PC-9 (cell line): Measurements from ENCODE around the gene LYRM7. TPM values are rescaled to one million over a fixed set of nuclear protein-coding genes. Genes with fewer than 3 reads are reported as not detected.

Experiments
- BruUV-seq: library from RNA; stranded (reverse); fragments of 400-500 nt; replicated peaks from 2 replicates; lab custom pipeline; 2021; lab: Mats Ljungman, UMichigan
- CTCF ChIA-PET: fragments of 300-600 bp; sonication (Branson Sonifier 250); formaldehyde crosslinking; loops from one replicate; lab custom pipeline; 2022; ENCODE audit warnings: antibody characterized with exemption; lab: Charles Lee
- POLR2A ChIA-PET: fragments of 300-600 bp; sonication (Branson Sonifier 250); formaldehyde crosslinking; loops from one replicate; lab custom pipeline; 2022; ENCODE audit warnings: antibody characterized with exemption; ENCODE audit not compliant: unreplicated experiment; lab: Charles Lee
- DNase-seq, 2 experiments: peaks; one replicate each; pipeline versions ENCODE4 v3.0.0 to v3.0.0-alpha.2; 2015 to 2022; ENCODE audit warnings: mixed read lengths in 1 of 2
- H2AFZ ChIP-seq: fragments of 200-600 bp; sonication (generic); 2 replicates; pipeline ENCODE4 v1.8.1; 2017; ENCODE audit warnings: antibody characterized with exemption
- H3F3A ChIP-seq: fragments of 200-600 bp; sonication (generic); 2 replicates; pipeline ENCODE4 v1.8.1; 2017; ENCODE audit warnings: antibody characterized with exemption, mild to moderate bottlenecking, low read depth; ENCODE audit not compliant: insufficient read depth
- H3K27ac ChIP-seq: fragments of 200-600 bp; sonication (generic); 2 replicates; pipeline ENCODE4 v1.6.1; 2016; ENCODE audit warnings: mixed run types
- H3K27me3 ChIP-seq: fragments of 200-600 bp; sonication (generic); 2 replicates; pipeline ENCODE4 v1.6.1; 2016; ENCODE audit warnings: low read depth, mixed run types; ENCODE audit not compliant: insufficient read depth
- H3K36me3 ChIP-seq: fragments of 200-600 bp; sonication (generic); 2 replicates; pipeline ENCODE4 v1.6.1; 2016; ENCODE audit warnings: low read depth, mixed run types
- H3K4me1 ChIP-seq: fragments of 200-600 bp; sonication (generic); replicated peaks from 2 replicates; pipeline ENCODE4 v1.6.1; 2016; ENCODE audit warnings: mixed run types; ENCODE audit not compliant: insufficient read depth
- H3K4me2 ChIP-seq: fragments of 200-600 bp; sonication (generic); 2 replicates; pipeline ENCODE4 v1.6.1; 2017; ENCODE audit warnings: mixed run types
- H3K4me3 ChIP-seq: fragments of 200-600 bp; sonication (generic); 2 replicates; pipeline ENCODE4 v1.6.1; 2016; ENCODE audit warnings: mixed run types
- H3K79me2 ChIP-seq: fragments of 200-600 bp; sonication (generic); 2 replicates; pipeline ENCODE4 v1.6.1; 2017; ENCODE audit warnings: low read depth, mixed run types
- H3K9me2 ChIP-seq: fragments of 200-600 bp; sonication (generic); 2 replicates; pipeline ENCODE4 v1.8.1; 2017; ENCODE audit warnings: mild to moderate bottlenecking; ENCODE audit not compliant: insufficient read depth
- H3K9me3 ChIP-seq: fragments of 200-600 bp; sonication (generic); 2 replicates; pipeline ENCODE4 v1.8.1; 2016; ENCODE audit warnings: low read depth; ENCODE audit not compliant: insufficient read depth
- H4K20me1 ChIP-seq: fragments of 200-600 bp; sonication (generic); 2 replicates; pipeline ENCODE4 v1.8.1; 2017; ENCODE audit not compliant: insufficient read depth
- EZH2 ChIP-seq: fragments of 200-600 bp; sonication (generic); IDR thresholded peaks from 2 replicates; pipeline ENCODE4 v1.8.0; 2017; ENCODE audit warnings: antibody characterized with exemption, low read depth
- intact Hi-C: fragments of 100-400 bp; cut with micrococcal nuclease; formaldehyde crosslinking; loops from one replicate; pipeline ENCODE4 v1.10.0; 2022; ENCODE audit not compliant: unreplicated experiment
- total RNA-seq: library from RNA; stranded (reverse); gene quantifications from 2 replicates; pipeline ENCODE4 v1.2.3, GENCODE V29; 2021
- TF ChIP-seq, protein P1 (sequence below): fragments of 200-600 bp; sonication (generic); conservative IDR thresholded peaks from 2 replicates; pipeline ENCODE4 v1.6.1; 2017; ENCODE audit warnings: mixed run types, antibody characterized with exemption, mild to moderate bottlenecking, moderate library complexity

LYRM7 gene
- total RNA-seq, 1 experiment from 2014 or later = 9.5 TPM

DNA sequence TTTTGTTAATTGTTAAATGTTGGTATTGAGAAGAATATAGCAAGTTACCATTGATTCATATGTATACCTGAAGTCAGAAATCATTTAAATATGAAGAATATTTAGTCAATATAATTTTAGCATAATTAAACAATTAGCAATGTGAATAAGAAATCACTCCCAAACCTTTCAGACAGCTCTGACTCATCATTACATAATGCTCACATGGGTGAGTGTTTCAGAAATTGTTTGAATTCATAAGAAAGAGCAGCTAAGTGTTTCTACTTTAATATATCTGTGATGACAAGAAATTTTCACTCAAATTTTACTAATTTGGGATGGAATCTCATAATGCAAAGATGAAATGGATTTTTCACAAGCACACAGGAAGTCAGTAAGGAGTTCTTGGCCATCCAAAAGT lies 51.1 kb downstream of the LYRM7 start:
- BruUV-seq = no TSS peak
- Histone ChIP-seq H3K4me2 (no peak overlapping the region), H3K79me2 (no peaks in the 10 kb centered on the region), H3K27ac (no peak overlapping the region), H2AFZ (0 out of 2 replicates have a peak overlapping the region, but pooled peaks have one; percentile 53), H4K20me1 (no peaks in the 10 kb centered on the region), H3K4me3 (no peak overlapping the region), H3K9me2 (no peaks in the 10 kb centered on the region; the same call in 1 of the 2 replicates), H3K4me1 (peaks cover 17% of the 10 kb centered on the region), H3K27me3 (no peaks in the 10 kb centered on the region), H3K36me3 (no peaks in the 10 kb centered on the region), H3K9me3 (no peaks in the 10 kb centered on the region), H3F3A (no peaks in the 10 kb centered on the region; the same call in 1 of the 2 replicates)
- CTCF ChIA-PET = interaction anchor here (0.6 kb wide), 1 partner anchor 134 kb away, joined by 3 read pairs; no protein-coding TSS in a partner anchor
- no peak for DNase-seq
- intact Hi-C loops = no loop called here
- no peak for TF ChIP-seq EZH2
- TF ChIP-seq, protein P1, sequence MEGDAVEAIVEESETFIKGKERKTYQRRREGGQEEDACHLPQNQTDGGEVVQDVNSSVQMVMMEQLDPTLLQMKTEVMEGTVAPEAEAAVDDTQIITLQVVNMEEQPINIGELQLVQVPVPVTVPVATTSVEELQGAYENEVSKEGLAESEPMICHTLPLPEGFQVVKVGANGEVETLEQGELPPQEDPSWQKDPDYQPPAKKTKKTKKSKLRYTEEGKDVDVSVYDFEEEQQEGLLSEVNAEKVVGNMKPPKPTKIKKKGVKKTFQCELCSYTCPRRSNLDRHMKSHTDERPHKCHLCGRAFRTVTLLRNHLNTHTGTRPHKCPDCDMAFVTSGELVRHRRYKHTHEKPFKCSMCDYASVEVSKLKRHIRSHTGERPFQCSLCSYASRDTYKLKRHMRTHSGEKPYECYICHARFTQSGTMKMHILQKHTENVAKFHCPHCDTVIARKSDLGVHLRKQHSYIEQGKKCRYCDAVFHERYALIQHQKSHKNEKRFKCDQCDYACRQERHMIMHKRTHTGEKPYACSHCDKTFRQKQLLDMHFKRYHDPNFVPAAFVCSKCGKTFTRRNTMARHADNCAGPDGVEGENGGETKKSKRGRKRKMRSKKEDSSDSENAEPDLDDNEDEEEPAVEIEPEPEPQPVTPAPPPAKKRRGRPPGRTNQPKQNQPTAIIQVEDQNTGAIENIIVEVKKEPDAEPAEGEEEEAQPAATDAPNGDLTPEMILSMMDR = no peak
- POLR2A ChIA-PET = no interaction called here

DNA sequence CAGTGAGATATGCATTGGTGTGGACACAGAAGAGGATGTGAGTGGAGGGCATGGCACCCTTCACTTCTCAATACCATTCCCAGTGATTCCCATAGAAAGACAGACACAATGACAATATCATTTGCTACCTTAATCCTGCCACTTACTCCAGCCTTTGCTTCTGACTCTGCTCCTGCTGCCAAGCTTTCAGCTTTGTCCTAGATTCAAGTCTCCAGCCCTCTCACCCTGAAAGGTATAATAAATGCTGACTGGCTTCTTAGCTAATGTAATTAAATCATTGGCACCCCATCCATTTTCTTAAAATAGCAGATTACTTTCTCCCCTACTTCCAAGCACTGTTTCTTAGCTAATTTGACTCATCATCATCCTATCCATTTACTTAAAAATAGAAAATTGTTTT lies 52.0 kb downstream of the LYRM7 start:
- POLR2A ChIA-PET = no interaction called here
- CTCF ChIA-PET = no interaction called here
- no TSS peak for BruUV-seq
- H3K4me3 ChIP-seq = no peak overlapping the region
- H3K4me1 ChIP-seq = peaks cover 17% of the 10 kb centered on the region
- no peaks in the 10 kb centered on the region for H3K36me3 ChIP-seq
- intact Hi-C loops = no loop called here
- TF ChIP-seq EZH2 = no peak
- TF ChIP-seq, protein P1 = no peak
- no peak overlapping the region for H3K4me2 ChIP-seq
- no peaks in the 10 kb centered on the region; the same call in 1 of the 2 replicates for H3F3A ChIP-seq
- no peaks in the 10 kb centered on the region; the same call in 1 of the 2 replicates for H3K9me2 ChIP-seq
- H3K27me3 ChIP-seq = no peaks in the 10 kb centered on the region
- no peaks in the 10 kb centered on the region for H3K79me2 ChIP-seq
- no peak overlapping the region for H3K27ac ChIP-seq
- no peaks in the 10 kb centered on the region for H4K20me1 ChIP-seq
- no peaks in the 10 kb centered on the region for H3K9me3 ChIP-seq
- no peak overlapping the region for H2AFZ ChIP-seq
- DNase-seq = no peak

DNA sequence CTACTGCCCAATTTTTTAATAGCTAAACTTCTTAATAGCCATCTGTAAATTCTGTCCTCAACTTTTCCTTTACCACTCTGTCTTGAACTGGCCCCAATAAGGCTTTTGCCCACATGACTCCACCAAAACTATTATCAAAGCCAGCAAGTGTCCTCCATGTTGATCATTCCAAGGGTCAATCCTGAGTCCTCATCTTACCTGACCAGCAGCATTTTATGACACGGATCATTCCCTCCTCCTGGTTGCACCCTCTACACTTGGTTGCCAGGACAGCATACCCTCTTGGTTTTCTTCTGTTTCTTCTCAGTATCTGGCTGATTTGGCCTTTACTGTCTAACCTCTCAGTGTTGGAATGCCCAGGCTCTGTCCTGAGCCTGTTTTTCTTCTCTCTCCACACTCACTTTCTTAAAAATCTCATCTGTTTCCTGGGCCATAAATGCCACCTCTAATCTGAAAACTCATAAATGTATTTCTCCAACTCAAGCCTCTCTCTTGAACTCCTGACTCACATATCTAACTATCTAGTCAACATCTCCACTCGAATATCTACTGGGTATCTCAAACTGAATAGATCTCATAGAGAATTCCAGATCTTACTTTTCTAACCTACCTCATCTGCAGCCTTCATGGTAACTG lies 53.1 kb downstream of the LYRM7 start:
- no peaks in the 10 kb centered on the region for H3K79me2 ChIP-seq
- no peak overlapping the region for H3K4me3 ChIP-seq
- intact Hi-C loops = no loop called here
- no peak for TF ChIP-seq EZH2
- TF ChIP-seq, protein P1 = no peak
- no TSS peak for BruUV-seq
- H2AFZ ChIP-seq = no peak overlapping the region
- no peaks in the 10 kb centered on the region for H3K36me3 ChIP-seq
- no peaks in the 10 kb centered on the region for H3K27me3 ChIP-seq
- H4K20me1 ChIP-seq = no peaks in the 10 kb centered on the region
- H3K4me2 ChIP-seq = no peak overlapping the region
- DNase-seq = no peak
- peaks cover 17% of the 10 kb centered on the region for H3K4me1 ChIP-seq
- no peaks in the 10 kb centered on the region; the same call in 1 of the 2 replicates for H3F3A ChIP-seq
- H3K27ac ChIP-seq = no peak overlapping the region
- POLR2A ChIA-PET = interaction anchor here (0.6 kb wide), 1 partner anchor 35 kb away, joined by 3 read pairs; no protein-coding TSS in a partner anchor
- no peaks in the 10 kb centered on the region for H3K9me3 ChIP-seq
- CTCF ChIA-PET = interaction anchor here (0.6 kb wide), 1 partner anchor 125 kb away, joined by 9 read pairs; no protein-coding TSS in a partner anchor
- no peaks in the 10 kb centered on the region for H3K9me2 ChIP-seq
